Natural killer cell (primary cell): ENCODE results near the gene RBM33. TPM values are rescaled to one million over a fixed set of nuclear protein-coding genes. Genes with fewer than 3 reads are reported as not detected.
A peak's percentile ranks its signal among the peaks of the same experiment; 100 is the strongest.

ENCODE experiments used
- ATAC-seq, 3 donors: fragments of 150-1000 bp in 2 of 3; fragments of 200-7000 bp in 1 of 3; cut with Tn5 transposase; 1 replicate in 1 of 3; 2 replicates in 2 of 3; pipeline ENCODE4 v1.10.0; 2021; ENCODE audit warnings: mild to moderate bottlenecking in 2 of 3, moderate library complexity in 2 of 3
- DNase-seq, 2 donors: peaks; one replicate each; pipeline versions ENCODE4 v3.0.0 to v3.0.0-alpha.2; 2013 to 2021; ENCODE audit warnings: mixed read lengths in 1 of 2
- H3K27ac ChIP-seq: one replicate; pipeline ENCODE4 v1.5.1; 2013; ENCODE audit warnings: mild to moderate bottlenecking, low read length
- H3K27me3 ChIP-seq: one replicate; pipeline ENCODE4 v1.6.1; 2013; ENCODE audit warnings: low read length; ENCODE audit not compliant: control insufficient read depth, insufficient read depth
- H3K36me3 ChIP-seq: one replicate; pipeline ENCODE4 v1.6.1; 2013; ENCODE audit warnings: low read length; ENCODE audit not compliant: control insufficient read depth, insufficient read depth
- H3K4me1 ChIP-seq: one replicate; pipeline ENCODE4 v1.6.1; 2013; ENCODE audit warnings: low read length; ENCODE audit not compliant: control insufficient read depth, insufficient read depth
- H3K4me3 ChIP-seq: one replicate; pipeline ENCODE4 v1.5.1; 2013; ENCODE audit warnings: low read length
- H3K9me3 ChIP-seq: one replicate; pipeline ENCODE4 v1.6.1; 2013; ENCODE audit warnings: low read length; ENCODE audit not compliant: control insufficient read depth, insufficient read depth
- H3K27ac Mint-ChIP-seq, 2 donors: one replicate each; pipeline ENCODE4 v1.8.0; 2022; ENCODE audit warnings: mild to moderate bottlenecking in 2 of 2, mixed read lengths in 2 of 2, moderate library complexity in 1 of 2
- H3K27me3 Mint-ChIP-seq, 2 donors: one replicate each; pipeline ENCODE4 v1.8.0; 2022; ENCODE audit warnings: low read depth in 2 of 2, mixed read lengths in 2 of 2
- H3K36me3 Mint-ChIP-seq: one replicate; pipeline ENCODE4 v1.8.0; 2022; ENCODE audit warnings: mixed read lengths
- H3K4me1 Mint-ChIP-seq, 2 donors: one replicate each; pipeline ENCODE4 v1.8.0; 2022; ENCODE audit warnings: mixed read lengths in 2 of 2
- H3K4me3 Mint-ChIP-seq: one replicate; pipeline ENCODE4 v1.8.0; 2022; ENCODE audit warnings: mild to moderate bottlenecking, moderate library complexity, mixed read lengths
- H3K9me3 Mint-ChIP-seq, 2 donors: one replicate each; pipeline ENCODE4 v1.8.0; 2022; ENCODE audit warnings: mixed read lengths in 2 of 2
- WGBS: methylation state at CpG from one replicate; pipeline ENCODE4 v1.1.7; 2013; ENCODE audit warnings: missing lambda C conversion rate; ENCODE audit not compliant: insufficient coverage; 5-methylcytosine and 5-hydroxymethylcytosine counted together
- intact Hi-C: fragments of 100-400 bp; cut with micrococcal nuclease; formaldehyde crosslinking; loops from one replicate; pipeline ENCODE4 v1.14.2; 2022
- total RNA-seq, 4 donors: library from RNA; stranded (reverse); fragments of 120-200 nt in 1 of 4; gene quantifications; one replicate each; pipeline versions ENCODE4 v1.2.3 to v1.2.4, GENCODE V29; 2013 to 2022
- TF ChIP-seq, protein P1 (sequence below): fragments of 200-600 bp; IDR thresholded peaks from one replicate; pipeline ENCODE4 v1.8.0; 2022; ENCODE audit warnings: antibody characterized with exemption

RBM33 gene
- total RNA-seq, 3 donors from 2014 or later (not counting 1 experiment from before 2014, with no cell fraction given), result 161 to 182 (median 182) TPM

DNA sequence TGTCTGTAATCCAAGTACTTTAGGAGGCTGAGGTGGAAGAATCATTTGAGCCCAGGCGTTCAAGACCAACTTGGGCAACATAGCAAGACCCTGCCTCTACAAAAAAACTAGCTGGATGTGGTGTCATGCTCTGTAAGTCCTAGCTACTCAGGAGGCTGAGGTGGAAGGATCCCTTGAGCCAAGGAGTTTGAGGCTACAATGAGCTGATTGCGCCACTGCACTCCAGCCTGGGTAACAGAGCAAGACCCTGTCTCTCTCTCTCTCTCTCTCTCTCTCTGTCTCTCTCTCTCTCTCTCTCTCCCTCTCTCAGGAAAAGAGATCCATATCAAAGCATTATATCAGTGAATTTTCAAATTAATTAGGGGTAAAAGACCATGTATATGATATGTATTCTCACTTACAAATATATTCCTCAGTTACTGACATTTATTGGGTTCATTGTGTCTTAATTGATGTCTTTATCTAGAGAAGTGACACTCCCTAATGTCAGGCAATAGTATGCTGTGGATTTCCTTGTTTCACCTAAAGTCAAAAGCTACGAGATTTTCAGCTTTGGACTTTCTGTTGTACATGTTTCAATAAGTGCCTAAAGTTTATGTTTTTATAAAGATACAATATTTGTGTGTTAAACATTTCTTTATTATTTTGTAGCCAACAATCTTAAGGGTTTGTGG is 91.1 kb downstream of the RBM33 start:
- peaks cover 42 to 48% of the 10 kb centered on the region in 2 donors for H3K4me1 Mint-ChIP-seq
- peak overlapping the region; percentile 34 to 67 for H3K27ac Mint-ChIP-seq
- H3K9me3 Mint-ChIP-seq, result no peaks in the 10 kb centered on the region
- no peak overlapping the region for H3K4me3 ChIP-seq
- WGBS, result 100% methylated on average over 2 of the region's 3 CpGs
- H3K36me3 Mint-ChIP-seq, result peaks cover 6% of the 10 kb centered on the region
- H3K4me3 Mint-ChIP-seq, result no peak overlapping the region
- H3K36me3 ChIP-seq, result peaks cover 31% of the 10 kb centered on the region
- H3K4me1 ChIP-seq, result peaks cover 18% of the 10 kb centered on the region
- H3K27me3 ChIP-seq, result no peaks in the 10 kb centered on the region
- H3K9me3 ChIP-seq, result no peaks in the 10 kb centered on the region
- DNase-seq, result no peak
- intact Hi-C loops, result no loop called here
- ATAC-seq, result no peak
- no peaks in the 10 kb centered on the region for H3K27me3 Mint-ChIP-seq
- H3K27ac ChIP-seq, result no peak overlapping the region
- TF ChIP-seq, protein P1, sequence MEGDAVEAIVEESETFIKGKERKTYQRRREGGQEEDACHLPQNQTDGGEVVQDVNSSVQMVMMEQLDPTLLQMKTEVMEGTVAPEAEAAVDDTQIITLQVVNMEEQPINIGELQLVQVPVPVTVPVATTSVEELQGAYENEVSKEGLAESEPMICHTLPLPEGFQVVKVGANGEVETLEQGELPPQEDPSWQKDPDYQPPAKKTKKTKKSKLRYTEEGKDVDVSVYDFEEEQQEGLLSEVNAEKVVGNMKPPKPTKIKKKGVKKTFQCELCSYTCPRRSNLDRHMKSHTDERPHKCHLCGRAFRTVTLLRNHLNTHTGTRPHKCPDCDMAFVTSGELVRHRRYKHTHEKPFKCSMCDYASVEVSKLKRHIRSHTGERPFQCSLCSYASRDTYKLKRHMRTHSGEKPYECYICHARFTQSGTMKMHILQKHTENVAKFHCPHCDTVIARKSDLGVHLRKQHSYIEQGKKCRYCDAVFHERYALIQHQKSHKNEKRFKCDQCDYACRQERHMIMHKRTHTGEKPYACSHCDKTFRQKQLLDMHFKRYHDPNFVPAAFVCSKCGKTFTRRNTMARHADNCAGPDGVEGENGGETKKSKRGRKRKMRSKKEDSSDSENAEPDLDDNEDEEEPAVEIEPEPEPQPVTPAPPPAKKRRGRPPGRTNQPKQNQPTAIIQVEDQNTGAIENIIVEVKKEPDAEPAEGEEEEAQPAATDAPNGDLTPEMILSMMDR, result no peak

DNA sequence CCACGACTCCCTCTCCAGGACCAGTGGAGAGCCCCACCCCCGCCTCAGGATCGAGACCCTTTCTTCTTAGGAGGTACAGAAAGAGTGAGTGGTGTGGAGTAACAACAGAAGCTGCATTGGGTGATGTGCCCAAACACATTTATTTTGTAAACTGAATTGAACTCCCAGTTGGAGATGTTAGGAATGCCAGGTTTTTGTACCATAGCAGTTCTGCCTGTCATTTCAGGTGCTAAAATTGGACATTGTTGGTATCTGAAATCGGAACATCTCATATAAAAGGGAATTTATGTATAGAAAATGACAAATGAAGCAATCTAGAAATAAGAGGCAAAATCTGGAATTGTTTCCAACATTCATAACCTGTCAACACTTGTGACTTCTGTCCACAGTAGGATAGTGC is 93.1 kb downstream of the RBM33 start:
- H3K4me3 Mint-ChIP-seq, result no peak overlapping the region
- Histone ChIP-seq H3K9me3 (no peaks in the 10 kb centered on the region), H3K4me1 (peaks cover 13% of the 10 kb centered on the region), H3K27ac (no peak overlapping the region), H3K27me3 (no peaks in the 10 kb centered on the region), H3K36me3 (peaks cover 44% of the 10 kb centered on the region), H3K4me3 (no peak overlapping the region)
- TF ChIP-seq, protein P1, result no peak
- no peak for DNase-seq
- intact Hi-C loops, result no loop called here
- H3K9me3 Mint-ChIP-seq, result no peaks in the 10 kb centered on the region
- peaks cover 27 to 35% of the 10 kb centered on the region in 2 donors for H3K4me1 Mint-ChIP-seq
- peaks cover 11% of the 10 kb centered on the region for H3K36me3 Mint-ChIP-seq
- no peak for ATAC-seq
- 100% methylated on average over 3 of the region's 4 CpGs for WGBS
- H3K27me3 Mint-ChIP-seq, result no peaks in the 10 kb centered on the region
- no peak overlapping the region for H3K27ac Mint-ChIP-seq

DNA sequence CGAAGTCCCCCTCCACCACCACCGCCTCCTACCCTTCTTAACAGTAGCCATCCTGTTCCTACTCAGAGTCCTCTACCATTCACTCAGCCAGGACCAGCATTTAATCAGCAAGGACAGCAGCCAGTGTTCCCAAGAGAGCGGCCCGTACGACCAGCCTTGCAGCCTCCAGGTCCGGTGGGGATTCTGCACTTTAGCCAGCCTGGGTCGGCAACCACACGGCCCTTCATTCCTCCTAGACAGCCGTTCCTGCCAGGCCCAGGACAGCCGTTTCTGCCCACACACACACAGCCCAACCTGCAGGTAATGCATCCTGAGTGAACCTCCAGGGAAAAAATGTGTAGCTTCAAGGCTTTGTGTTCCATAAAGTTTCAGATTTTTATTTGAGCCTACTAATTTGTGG is 93.6 kb downstream of the RBM33 start:
- no peaks in the 10 kb centered on the region for H3K9me3 Mint-ChIP-seq
- ATAC-seq (no peak), DNase-seq (no peak)
- H3K27ac Mint-ChIP-seq, result peak overlapping the region; percentile 29 to 36
- intact Hi-C loops, result loop anchor here (1.0 kb wide), 1 partner anchor 140 kb away; no protein-coding TSS in a partner anchor
- no peaks in the 10 kb centered on the region for H3K27me3 ChIP-seq
- peaks cover 21 to 30% of the 10 kb centered on the region in 2 donors for H3K4me1 Mint-ChIP-seq
- peaks cover 49% of the 10 kb centered on the region for H3K36me3 ChIP-seq
- no peak overlapping the region for H3K27ac ChIP-seq
- H3K9me3 ChIP-seq, result no peaks in the 10 kb centered on the region
- H3K27me3 Mint-ChIP-seq, result no peaks in the 10 kb centered on the region
- H3K4me1 ChIP-seq, result peaks cover 9% of the 10 kb centered on the region
- TF ChIP-seq, protein P1, result no peak
- H3K36me3 Mint-ChIP-seq, result peaks cover 11% of the 10 kb centered on the region
- no peak overlapping the region for H3K4me3 ChIP-seq
- 95% methylated on average over 10 of the region's 10 CpGs for WGBS
- H3K4me3 Mint-ChIP-seq, result no peak overlapping the region
